ES-I3 (cell line): ENCODE measurements around the gene RB1.
"Not testable (repeated sequence)": the region's sequence is repeated elsewhere in the genome, so short reads cannot be mapped to it uniquely, and the experiment has no call there.

Experiments used
- H3K36me3 ChIP-seq: 2 replicates; pipeline ENCODE4 v1.6.1; 2013; ENCODE audit warnings: mild to moderate bottlenecking, low read length, control low read depth, moderate library complexity; ENCODE audit not compliant: insufficient read depth
- H3K4me1 ChIP-seq: 2 replicates; pipeline ENCODE4 v1.6.1; 2013; ENCODE audit warnings: mild to moderate bottlenecking, control low read depth, low read length; ENCODE audit not compliant: insufficient read depth
- H3K9ac ChIP-seq: 2 replicates; pipeline ENCODE4 v1.6.1; 2013; ENCODE audit warnings: low read depth, mild to moderate bottlenecking, low read length, moderate library complexity
- H3K9me3 ChIP-seq: 2 replicates; pipeline ENCODE4 v1.6.1; 2013; ENCODE audit warnings: mild to moderate bottlenecking, low read length, moderate library complexity; ENCODE audit not compliant: control insufficient read depth, insufficient read depth

RB1 gene

GRCh38 chr13:48422003-48422402 is 118.5 kb downstream of the RB1 start:
- not testable (repeated sequence) for H3K36me3 ChIP-seq, H3K4me1 ChIP-seq, H3K9me3 ChIP-seq, H3K9ac ChIP-seq

DNA sequence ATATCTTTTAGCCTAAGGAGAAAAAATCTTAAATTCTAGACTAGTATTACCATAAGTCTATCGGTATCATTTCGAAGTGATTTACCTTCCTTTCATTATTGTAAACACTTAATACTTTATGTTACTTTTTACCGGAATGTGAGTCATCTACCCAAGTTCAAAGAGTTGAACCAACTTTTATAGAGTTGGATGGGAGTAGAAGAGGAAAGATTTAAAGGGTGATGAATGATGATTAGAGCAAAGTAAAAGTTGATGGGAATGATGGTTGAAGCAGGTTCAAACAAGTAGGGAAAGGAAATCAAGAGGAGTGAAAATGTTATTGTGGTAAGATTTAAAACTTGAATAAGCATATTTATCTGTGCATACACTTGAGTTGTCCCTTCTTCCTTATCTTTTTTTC is 120.7 kb downstream of the RB1 start:
- Histone ChIP-seq H3K36me3 (no peaks in the 10 kb centered on the region), H3K9ac (no peak overlapping the region), H3K4me1 (no peaks in the 10 kb centered on the region), H3K9me3 (no peaks in the 10 kb centered on the region)

DNA sequence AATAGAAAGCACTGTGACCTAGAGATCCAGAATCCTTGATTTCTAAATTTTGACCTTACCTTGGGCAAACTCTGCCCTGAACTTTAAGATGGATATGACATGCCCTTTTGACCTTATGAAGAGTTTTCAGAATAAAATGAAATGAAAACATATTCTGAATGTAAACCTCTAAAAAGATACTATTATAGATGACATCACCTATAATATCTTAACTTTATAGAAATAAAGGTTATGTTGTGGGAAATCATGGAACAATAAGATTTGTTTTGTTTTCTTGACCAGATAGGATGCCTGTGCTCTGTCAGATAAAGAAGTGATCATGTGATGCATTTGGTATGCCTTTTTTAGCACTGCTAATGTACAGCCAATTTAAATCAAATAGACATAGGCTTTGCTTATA is 122.5 kb downstream of the RB1 start:
- no peaks in the 10 kb centered on the region for H3K9me3 ChIP-seq
- no peaks in the 10 kb centered on the region for H3K4me1 ChIP-seq
- no peak overlapping the region for H3K9ac ChIP-seq
- H3K36me3 ChIP-seq: no peaks in the 10 kb centered on the region

GRCh38 chr13:48426755-48427298 is 123.3 kb downstream of the RB1 start:
- not testable (repeated sequence) for H3K4me1 ChIP-seq, H3K36me3 ChIP-seq, H3K9me3 ChIP-seq, H3K9ac ChIP-seq

GRCh38 chr13:48429036-48429435 is 125.5 kb downstream of the RB1 start:
- Histone ChIP-seq H3K36me3 (no peaks in the 10 kb centered on the region), H3K9ac (no peak overlapping the region), H3K4me1 (no peaks in the 10 kb centered on the region), H3K9me3 (no peaks in the 10 kb centered on the region)

DNA sequence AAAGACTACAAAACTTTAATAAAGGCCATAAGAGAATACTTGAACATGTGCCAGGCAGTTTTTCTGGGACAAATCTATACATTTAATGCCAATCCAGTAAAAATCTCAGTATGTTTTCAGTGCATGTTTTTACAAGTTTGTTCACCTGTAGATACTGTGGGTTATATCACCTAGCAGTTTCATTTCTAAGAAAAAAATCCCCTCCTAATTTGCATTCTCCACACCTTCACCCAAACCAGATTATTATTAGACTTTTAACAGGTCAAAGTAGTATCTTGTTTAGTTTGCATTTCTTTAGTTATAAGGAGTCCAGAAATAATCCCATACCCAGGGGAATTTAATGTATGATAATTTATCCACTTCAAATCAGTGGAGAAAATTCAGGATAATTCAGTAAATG is 126.3 kb downstream of the RB1 start:
- Histone ChIP-seq H3K4me1 (no peaks in the 10 kb centered on the region), H3K9ac (no peak overlapping the region), H3K36me3 (no peaks in the 10 kb centered on the region), H3K9me3 (no peaks in the 10 kb centered on the region)

DNA sequence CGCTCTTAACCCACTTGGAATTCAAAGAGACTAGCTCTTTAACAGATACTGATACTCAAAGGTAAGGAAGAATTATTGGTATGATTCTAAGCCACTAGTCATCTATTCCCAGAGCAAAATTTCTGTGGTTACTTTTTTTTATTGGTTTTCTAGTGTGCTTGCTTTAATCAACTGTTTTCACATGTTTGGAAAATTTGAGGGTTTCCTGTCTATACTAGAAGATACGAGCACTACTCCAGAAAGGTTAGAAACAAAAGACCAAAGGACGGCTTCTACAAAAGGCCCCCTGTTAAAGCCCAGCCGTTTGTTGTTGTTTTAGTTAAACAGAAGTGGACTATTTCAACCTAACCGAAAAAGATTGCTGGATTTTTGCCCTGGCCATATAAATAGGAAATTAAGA is 127.9 kb downstream of the RB1 start:
- Histone ChIP-seq H3K4me1 (no peaks in the 10 kb centered on the region), H3K36me3 (no peaks in the 10 kb centered on the region), H3K9me3 (no peaks in the 10 kb centered on the region), H3K9ac (no peak overlapping the region)

DNA sequence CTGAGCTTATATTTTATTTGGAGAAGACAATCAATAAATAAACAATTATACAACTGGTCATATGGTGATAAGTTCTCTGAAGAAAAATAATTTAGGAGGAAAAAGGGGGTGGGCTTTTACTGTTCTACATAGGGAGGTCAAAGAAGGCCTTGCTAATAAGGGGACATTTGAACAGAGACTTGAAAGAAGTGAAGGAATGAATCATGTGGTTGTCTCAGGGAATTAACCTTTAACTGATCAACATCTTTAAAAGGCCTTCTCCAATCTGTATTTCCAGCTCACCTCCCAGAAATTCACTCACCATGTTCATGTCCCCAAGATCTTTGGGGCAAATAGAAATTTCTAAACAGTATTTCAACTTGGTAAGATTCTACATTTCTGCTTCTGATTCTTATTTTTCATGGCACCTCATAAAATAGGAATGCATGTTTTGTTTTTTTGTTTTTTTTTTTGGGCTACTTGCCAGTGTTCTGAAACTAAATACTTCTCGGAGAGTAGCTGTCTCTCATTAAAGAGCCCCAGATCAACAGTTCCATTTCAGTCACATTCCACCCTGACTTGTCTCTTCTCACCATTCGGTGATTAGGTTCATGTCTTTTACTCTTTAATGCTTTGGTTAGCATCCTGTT is 128.6 kb downstream of the RB1 start:
- no peak overlapping the region for H3K9ac ChIP-seq

GRCh38 chr13:48434200-48434599 is 130.6 kb downstream of the RB1 start:
- H3K9me3 ChIP-seq: no peaks in the 10 kb centered on the region
- no peaks in the 10 kb centered on the region for H3K4me1 ChIP-seq
- H3K9ac ChIP-seq: no peak overlapping the region
- H3K36me3 ChIP-seq: no peaks in the 10 kb centered on the region

More for the DNA sequence above, 128.6 kb downstream of the RB1 start:
- Histone ChIP-seq H3K9me3 (no peaks in the 10 kb centered on the region), H3K36me3 (no peaks in the 10 kb centered on the region), H3K4me1 (no peaks in the 10 kb centered on the region)

- no peaks in the 10 kb centered on the region for H3K4me1 ChIP-seq
- H3K9me3 ChIP-seq: no peaks in the 10 kb centered on the region
- H3K36me3 ChIP-seq: no peaks in the 10 kb centered on the region
- H3K9ac ChIP-seq: no peak overlapping the region
These were observed 133.2 kb downstream of the RB1 start for GRCh38 chr13:48436661-48437288.

DNA sequence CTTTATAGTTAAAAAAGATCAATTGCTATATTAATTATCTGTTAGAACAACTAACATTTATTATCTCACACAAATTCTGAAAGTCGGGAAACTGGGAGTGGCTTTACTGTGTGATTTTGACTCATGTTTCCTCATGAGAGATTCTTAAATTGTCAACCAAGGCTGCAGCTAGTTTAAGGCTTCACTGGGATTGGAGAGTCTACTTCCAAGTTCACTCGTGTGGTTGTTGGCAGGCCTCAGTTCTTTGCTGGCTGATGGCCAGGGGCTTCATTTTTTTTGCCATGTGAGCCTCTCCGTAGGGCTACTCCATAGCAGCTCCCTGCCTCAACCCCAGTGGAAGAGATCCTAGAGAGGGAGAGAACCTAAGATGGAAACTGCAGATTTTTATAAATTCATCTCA is 133.8 kb downstream of the RB1 start:
- Histone ChIP-seq H3K4me1 (no peaks in the 10 kb centered on the region), H3K9me3 (no peaks in the 10 kb centered on the region), H3K9ac (no peak overlapping the region), H3K36me3 (no peaks in the 10 kb centered on the region)

DNA sequence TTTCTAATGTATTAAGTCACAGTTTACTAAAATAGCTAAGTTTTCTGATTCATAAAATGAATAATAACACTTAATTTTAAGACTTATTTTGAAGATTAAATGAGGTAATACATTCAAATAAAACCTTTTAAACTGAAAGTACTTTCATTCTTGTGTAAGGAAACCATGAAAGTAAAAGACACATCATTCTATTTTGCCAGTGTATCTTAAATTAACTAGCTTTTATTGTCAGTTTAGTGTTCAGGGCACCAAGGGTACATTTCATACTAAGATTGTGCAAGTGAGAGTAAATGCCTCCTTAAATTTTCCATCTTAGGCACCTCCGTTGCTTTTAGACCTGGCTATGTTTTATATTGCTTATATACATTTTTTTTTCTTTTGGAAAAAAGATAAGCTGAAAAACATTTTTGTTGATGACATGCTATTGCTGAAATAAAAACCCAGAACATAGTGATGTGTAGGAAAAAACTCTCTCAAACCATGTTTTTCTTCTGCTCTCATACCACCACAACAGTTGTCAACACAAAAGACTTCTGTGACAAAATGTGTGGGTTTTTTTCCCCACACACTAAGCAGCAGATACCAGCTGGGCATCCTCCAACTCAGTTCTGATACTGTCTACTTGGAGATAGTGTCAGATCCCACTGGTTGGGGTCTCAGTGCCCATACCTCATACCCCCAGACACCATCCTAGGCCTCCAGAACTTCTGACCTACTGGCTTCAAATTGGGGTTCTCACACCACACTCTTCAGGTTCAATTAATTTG is 140.1 kb downstream of the RB1 start:
- no peaks in the 10 kb centered on the region for H3K36me3 ChIP-seq
- no peak overlapping the region for H3K9ac ChIP-seq
- H3K9me3 ChIP-seq: no peaks in the 10 kb centered on the region
- peaks cover 3% of the 10 kb centered on the region; the same call in 1 of the 2 replicates for H3K4me1 ChIP-seq

DNA sequence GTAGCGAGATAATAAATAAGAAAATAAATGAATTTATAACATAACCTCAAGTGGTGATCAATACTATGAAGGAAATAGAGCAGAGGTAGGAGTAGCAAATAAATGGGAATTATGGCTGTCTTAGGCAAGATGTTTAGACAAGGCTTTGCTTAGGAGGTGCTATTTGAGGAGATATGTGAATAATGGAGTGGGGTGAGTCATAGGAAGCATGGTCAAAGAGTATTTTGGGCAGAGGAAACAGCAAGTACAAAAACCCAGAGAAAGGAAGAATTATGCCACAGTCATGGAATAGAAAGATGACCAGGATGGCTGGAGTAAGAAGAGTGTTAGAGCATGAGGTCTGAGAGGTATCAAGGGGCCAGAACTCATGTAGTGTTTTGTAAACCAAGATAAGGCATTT is 142.9 kb downstream of the RB1 start:
- Histone ChIP-seq H3K36me3 (no peaks in the 10 kb centered on the region), H3K9ac (no peak overlapping the region), H3K9me3 (no peaks in the 10 kb centered on the region; the same call in 1 of the 2 replicates), H3K4me1 (peaks cover 3% of the 10 kb centered on the region; the same call in 1 of the 2 replicates)

GRCh38 chr13:48448285-48448958 is 144.9 kb downstream of the RB1 start:
- Histone ChIP-seq H3K9ac (no peak overlapping the region), H3K4me1 (peaks cover 3% of the 10 kb centered on the region; the same call in 1 of the 2 replicates), H3K9me3 (no peaks in the 10 kb centered on the region; the same call in 1 of the 2 replicates), H3K36me3 (no peaks in the 10 kb centered on the region)
